Liver (tissue), 9 donors: ENCODE results near the gene CARD11. TPM values are rescaled to one million over a fixed set of nuclear protein-coding genes. Genes with fewer than 3 reads are reported as not detected.

Source experiments
- DNase-seq: peaks from one replicate; pipeline ENCODE4 v3.0.0-alpha.2; 2017; ENCODE audit warnings: low spot score
- H3K27ac ChIP-seq, 2 donors: one replicate each; pipeline ENCODE4 v1.7.0; 2013; ENCODE audit warnings: inconsistent platforms in 2 of 2, low read length in 2 of 2, control low read depth in 1 of 2, low read depth in 1 of 2, mild to moderate bottlenecking in 1 of 2
- H3K27me3 ChIP-seq, 4 donors: one replicate each; pipeline versions ENCODE4 v1.6.1 to v1.7.0; 2013; ENCODE audit warnings: low read length in 3 of 4, inconsistent platforms in 1 of 4, mild to moderate bottlenecking in 1 of 4, moderate library complexity in 1 of 4; ENCODE audit not compliant: control insufficient read depth in 4 of 4, insufficient read depth in 4 of 4
- H3K36me3 ChIP-seq, 4 donors: one replicate each; pipeline versions ENCODE4 v1.6.1 to v1.7.0; 2013; ENCODE audit warnings: low read length in 3 of 4, mild to moderate bottlenecking in 3 of 4, low read depth in 1 of 4, moderate library complexity in 1 of 4; ENCODE audit not compliant: control insufficient read depth in 4 of 4, insufficient read depth in 3 of 4
- H3K4me1 ChIP-seq, 4 donors: one replicate each; pipeline versions ENCODE4 v1.6.1 to v1.7.0; 2013; ENCODE audit warnings: low read length in 3 of 4, mild to moderate bottlenecking in 3 of 4, moderate library complexity in 1 of 4; ENCODE audit not compliant: control insufficient read depth in 4 of 4, insufficient read depth in 4 of 4
- H3K4me3 ChIP-seq, 3 donors: one replicate each; pipeline versions ENCODE4 v1.6.1 to v1.7.0; 2013; ENCODE audit warnings: low read length in 3 of 3, control low read depth in 1 of 3, low read depth in 1 of 3, mild to moderate bottlenecking in 1 of 3
- H3K9ac ChIP-seq, 2 donors: one replicate each; pipeline ENCODE4 v1.7.0; 2013; ENCODE audit warnings: low read length in 2 of 2, mild to moderate bottlenecking in 2 of 2, moderate library complexity in 2 of 2, control low read depth in 1 of 2, low read depth in 1 of 2
- H3K9me3 ChIP-seq, 4 donors: one replicate each; pipeline versions ENCODE4 v1.6.1 to v1.7.0; 2013; ENCODE audit warnings: low read length in 3 of 4; ENCODE audit not compliant: control insufficient read depth in 4 of 4
- CTCF ChIP-seq: fragments of 150-350 bp; IDR thresholded peaks from 2 replicates; pipeline ENCODE4 v1.5.1; 2017; ENCODE audit warnings: improper control_type of control experiment, low read depth, low read length; ENCODE audit not compliant: missing input control
- FOXA1 ChIP-seq: IDR thresholded peaks from 2 replicates; pipeline ENCODE4 v1.6.1; 2016; ENCODE audit warnings: antibody characterized with exemption
- FOXA2 ChIP-seq: IDR thresholded peaks from 2 replicates; pipeline ENCODE4 v1.6.1; 2016; ENCODE audit warnings: antibody characterized with exemption
- GABPA ChIP-seq, 2 donors: IDR thresholded peaks in 1 of 2; conservative IDR thresholded peaks in 1 of 2; 2 replicates each; pipeline ENCODE4 v1.6.1; 2016; ENCODE audit warnings: antibody characterized with exemption in 2 of 2, mild to moderate bottlenecking in 1 of 2, moderate library complexity in 1 of 2
- HNF4A ChIP-seq, 2 donors: conservative IDR thresholded peaks; 2 replicates each; pipeline ENCODE4 v1.6.1; 2016; ENCODE audit warnings: antibody characterized with exemption in 2 of 2, mild to moderate bottlenecking in 2 of 2
- HNF4G ChIP-seq: IDR thresholded peaks from 2 replicates; pipeline ENCODE4 v1.6.1; 2016; ENCODE audit warnings: antibody characterized with exemption
- NR2F2 ChIP-seq: IDR thresholded peaks from 2 replicates; pipeline ENCODE4 v1.6.1; 2016; ENCODE audit warnings: antibody characterized with exemption
- RAD21 ChIP-seq, 2 donors: IDR thresholded peaks; 2 replicates each; pipeline ENCODE4 v1.6.1; 2016; ENCODE audit warnings: antibody characterized with exemption in 2 of 2, mild to moderate bottlenecking in 2 of 2
- REST ChIP-seq: IDR thresholded peaks from 2 replicates; pipeline ENCODE4 v1.6.1; 2016; ENCODE audit warnings: antibody characterized with exemption, mild to moderate bottlenecking
- TAF1 ChIP-seq: conservative IDR thresholded peaks from 2 replicates; pipeline ENCODE4 v1.6.1; 2016; ENCODE audit warnings: antibody characterized with exemption, mild to moderate bottlenecking
- WGBS: extraction: QIAGEN DNeasy Blood & Tissue Kit; methylation state at CpG from one replicate; pipeline ENCODE4 v1.1.7; 2013; 5-methylcytosine and 5-hydroxymethylcytosine counted together
- polyA plus RNA-seq, 2 donors: library from polyadenylated mRNA; stranded (reverse) in 1 of 2; unstranded in 1 of 2; fragments of 200-250 nt in 1 of 2; fragments of >200 nt in 1 of 2; fragmentation: Nextera tagmentation in 1 of 2; extraction: Ambion mirVana in 1 of 2; gene quantifications; one replicate each; pipeline versions ENCODE4 v1.2.1 to v1.2.3, GENCODE V29; 2013 to 2015
- total RNA-seq, 2 donors: library from RNA; depleted of rRNA; stranded (reverse); fragments of >200 nt; gene quantifications; one replicate each; pipeline ENCODE4 v1.2.3, GENCODE V29; 2014
- donor health status: healthy.
- donor health status: healthy.
- donor health status: healthy.
- donor health status: healthy.
- donor health status: healthy.

The CARD11 gene
- total and polyA plus RNA-seq, 4 donors, result 0.42 to 1.3 (median 0.83) TPM

- WGBS, result 77% methylated on average over 4 of the region's 4 CpGs
Observed at GRCh38 chr7:3076700-3077099, 33.0 kb upstream of the CARD11 start.

GRCh38 chr7:3076163-3076562, 32.5 kb upstream of the CARD11 start:
- no peaks in the 10 kb centered on the region for H3K27me3 ChIP-seq
- no peak overlapping the region for H3K27ac ChIP-seq
- H3K9me3 ChIP-seq, result peaks cover 0 to 11% (median 4%) of the 10 kb centered on the region in 4 donors
- DNase-seq, result no peak
- H3K4me3 ChIP-seq, result no peak overlapping the region
- H3K36me3 ChIP-seq, result no peaks in the 10 kb centered on the region
- no peaks in the 10 kb centered on the region for H3K4me1 ChIP-seq
- 78% methylated on average over 3 of the region's 3 CpGs for WGBS
- TF ChIP-seq HNF4G, result no peak
- no peak for TF ChIP-seq GABPA (IDR thresholded peaks at IDR 0.05 in 1 of 2, conservative IDR thresholded peaks at IDR 0.05 in 1 of 2)
- no peak for TF ChIP-seq FOXA1
- no peak for TF ChIP-seq CTCF
- TF ChIP-seq RAD21 (IDR thresholded peaks at IDR 0.05), result no peak
- TF ChIP-seq TAF1, result no peak
- no peak for TF ChIP-seq REST
- TF ChIP-seq NR2F2, result no peak
- no peak for TF ChIP-seq FOXA2
- no peak overlapping the region for H3K9ac ChIP-seq

More at GRCh38 chr7:3076700-3077099, 33.0 kb upstream of the CARD11 start:
- no peak for TF ChIP-seq CTCF
- peak in 1 of 2 donors; percentile 16 for TF ChIP-seq HNF4A (conservative IDR thresholded peaks at IDR 0.05)
- H3K27ac ChIP-seq, result no peak overlapping the region
- no peaks in the 10 kb centered on the region for H3K36me3 ChIP-seq
- H3K4me3 ChIP-seq, result no peak overlapping the region
- peaks cover 0 to 9% (median 4%) of the 10 kb centered on the region in 4 donors for H3K9me3 ChIP-seq
- H3K4me1 ChIP-seq, result no peaks in the 10 kb centered on the region
- DNase-seq, result no peak
- H3K9ac ChIP-seq, result no peak overlapping the region
- no peaks in the 10 kb centered on the region for H3K27me3 ChIP-seq
